Measurements from ENCODE around the gene ZNF132.

Gene ZNF132

GRCh38 chr19:58397533-58398037, 42.4 kb downstream of the ZNF132 start:
- CTCF ChIA-PET = interaction anchor here (1.0 kb wide), 1 partner anchor 9 kb away, joined by 4 read pairs; no protein-coding TSS in a partner anchor

GRCh38 chr19:58396691-58397532, 43.0 kb downstream of the ZNF132 start:
- Histone ChIP-seq H3K4me1 (ENCODE audit: control insufficient read depth, insufficient read depth, low read length) (peaks cover 3% of the 10 kb centered on the region; the same call in 1 of the 2 replicates), H3K27ac (ENCODE audit: extremely low read depth, low read depth, low read length) (no peak overlapping the region), H3K36me3 (ENCODE audit: control insufficient read depth in 2 of 2, insufficient read depth in 1 of 2, low read length in 2 of 2) (peaks cover 27 to 42% of the 10 kb centered on the region in 2 experiments), H3K4me3 (ENCODE audit: low read depth, low read length) (no peak overlapping the region), H3K9me3 (ENCODE audit: control insufficient read depth, insufficient read depth, low read depth, low read length) (no peaks in the 10 kb centered on the region)
- CTCF ChIA-PET = no interaction called here
- TF ChIP-seq ZNF664 (tag by site-specific recombination; IDR thresholded peaks at IDR 0.05) (no peak), ZIC2 (tag by site-specific recombination; IDR thresholded peaks at IDR 0.05) (peak; percentile 56), GLIS1 (tag by site-specific recombination; IDR thresholded peaks at IDR 0.05) (peak; percentile 90), BCL11B (tag by site-specific recombination; IDR thresholded peaks at IDR 0.05; ENCODE audit: low read depth) (0 out of 2 replicates have a peak, but pooled peaks have one; percentile 16), GLIS2 (tag by site-specific recombination; IDR thresholded peaks at IDR 0.05) (peak; percentile 38)
- POLR2A ChIA-PET = interaction anchor here (1.6 kb wide), 1 partner anchor 11 kb away, joined by 4 read pairs; the partner anchor contains the start of gene ZNF584

More at GRCh38 chr19:58397533-58398037, 42.4 kb downstream of the ZNF132 start:
- H3K4me1 ChIP-seq (ENCODE audit: control insufficient read depth, insufficient read depth, low read length) = peaks cover 3% of the 10 kb centered on the region; the same call in 1 of the 2 replicates
- H3K36me3 ChIP-seq (ENCODE audit: control insufficient read depth in 2 of 2, insufficient read depth in 1 of 2, low read length in 2 of 2) = peaks cover 20 to 36% of the 10 kb centered on the region in 2 experiments
- POLR2A ChIA-PET = interaction anchor here (1.6 kb wide), 1 partner anchor 11 kb away, joined by 4 read pairs; the partner anchor contains the start of gene ZNF584
- H3K9me3 ChIP-seq (ENCODE audit: control insufficient read depth, insufficient read depth, low read depth, low read length) = no peaks in the 10 kb centered on the region
- H3K4me3 ChIP-seq (ENCODE audit: low read depth, low read length) = no peak overlapping the region
- H3K27ac ChIP-seq (ENCODE audit: extremely low read depth, low read depth, low read length) = no peak overlapping the region
- TF ChIP-seq ZBTB21 (tag by site-specific recombination; IDR thresholded peaks at IDR 0.05) (no peak), ZNF341 (tag by site-specific recombination; IDR thresholded peaks at IDR 0.05; ENCODE audit: low read depth) (peak; percentile 93), SP2 (tag by site-specific recombination; IDR thresholded peaks at IDR 0.05) (peak; percentile 57), GLIS1 (tag by site-specific recombination; IDR thresholded peaks at IDR 0.05) (peak; percentile 11; the same call in 1 of the 2 replicates), ZNF391 (tag by site-specific recombination; IDR thresholded peaks at IDR 0.05; ENCODE audit: borderline replicate concordance, low read depth) (no peak)

- H3K4me3 ChIP-seq (ENCODE audit: low read depth, low read length) = no peak overlapping the region
- no peak overlapping the region for H3K27ac ChIP-seq (ENCODE audit: extremely low read depth, low read depth, low read length)
- CTCF ChIA-PET = no interaction called here
- H3K36me3 ChIP-seq (ENCODE audit: control insufficient read depth in 2 of 2, insufficient read depth in 1 of 2, low read length in 2 of 2) = peaks cover 35 to 50% of the 10 kb centered on the region in 2 experiments
- peaks cover 3% of the 10 kb centered on the region; the same call in 1 of the 2 replicates for H3K4me1 ChIP-seq (ENCODE audit: control insufficient read depth, insufficient read depth, low read length)
- POLR2A ChIA-PET = interaction anchor here (2.1 kb wide), 1 partner anchor 12 kb away, joined by 7 read pairs; the partner anchor contains the start of gene ZNF584
- no peaks in the 10 kb centered on the region for H3K9me3 ChIP-seq (ENCODE audit: control insufficient read depth, insufficient read depth, low read depth, low read length)
- TF ChIP-seq PBX3 (CRISPR knock-in tag; IDR thresholded peaks at IDR 0.05) (no peak), HOXA7 (CRISPR knock-in tag; IDR thresholded peaks at IDR 0.05; ENCODE audit: borderline replicate concordance) (no peak), ZNF280D (tag by site-specific recombination; IDR thresholded peaks at IDR 0.05) (no peak), GLIS1 (tag by site-specific recombination; IDR thresholded peaks at IDR 0.05) (no peak), ZNF223 (tag by site-specific recombination; IDR thresholded peaks at IDR 0.05) (no peak), KLF1 (tag by site-specific recombination; IDR thresholded peaks at IDR 0.05) (no peak), ZNF529 (tag by site-specific recombination; IDR thresholded peaks at IDR 0.05; ENCODE audit: insufficient replicate concordance) (no peak), ZNF600 (tag by site-specific recombination; IDR thresholded peaks at IDR 0.05) (peak; percentile 47; the same call in 1 of the 2 replicates), ZNF571 (tag by site-specific recombination; IDR thresholded peaks at IDR 0.05) (no peak), ZNF146 (tag by site-specific recombination; IDR thresholded peaks at IDR 0.05) (no peak), ZSCAN18 (tag by site-specific recombination; IDR thresholded peaks at IDR 0.05) (no peak), ZNF148 (tag by site-specific recombination; IDR thresholded peaks at IDR 0.05; ENCODE audit: borderline replicate concordance) (no peak)
Measured at GRCh38 chr19:58395979-58396627, 43.9 kb downstream of the ZNF132 start.
